GM21825 (cell line): ENCODE data around the gene PEX5L.

ENCODE experiments used
- ATAC-seq: cut with Tn5 transposase; IDR thresholded peaks from one replicate; pipeline ENCODE4 v1.9.1; 2021; ENCODE audit warnings: mild to moderate bottlenecking, moderate library complexity; ENCODE audit not compliant: unreplicated experiment

PEX5L gene

DNA sequence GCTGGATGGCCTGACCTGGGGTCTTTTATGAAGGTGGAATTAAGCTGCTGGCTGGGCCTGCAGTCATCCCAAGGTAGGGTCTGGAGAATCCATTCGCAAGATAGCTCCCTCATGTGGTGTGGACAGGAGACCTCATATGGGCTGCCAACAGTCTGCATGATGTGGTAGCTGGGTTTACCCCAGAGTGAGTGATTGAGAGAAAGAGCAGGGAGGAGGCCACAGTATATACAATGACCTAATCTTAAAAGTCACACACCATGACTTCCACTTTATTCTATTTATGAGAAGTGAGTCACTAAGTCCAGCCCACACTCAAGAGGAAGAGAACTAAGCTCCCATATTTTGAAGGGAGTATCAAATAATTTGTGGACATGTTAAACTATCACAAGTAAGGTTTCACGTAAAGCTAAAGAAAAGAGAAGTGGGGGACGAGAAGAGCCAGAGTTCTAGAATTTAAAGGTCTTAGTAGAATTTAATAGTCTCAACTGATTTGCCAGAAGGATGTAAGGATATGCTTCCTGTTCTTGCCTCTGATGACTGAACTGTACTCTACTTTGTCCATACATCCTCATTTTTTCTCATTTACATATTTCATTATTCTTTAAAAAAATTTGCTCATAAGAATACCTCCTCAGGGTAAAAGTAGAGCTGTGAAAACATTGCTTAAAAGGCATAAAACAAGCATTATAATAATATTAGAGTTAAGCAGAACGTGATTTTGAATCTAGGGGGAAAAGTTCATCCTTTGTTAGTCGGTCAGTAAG, 184.4 kb downstream of the PEX5L start:
- peak; percentile 62 for ATAC-seq

DNA sequence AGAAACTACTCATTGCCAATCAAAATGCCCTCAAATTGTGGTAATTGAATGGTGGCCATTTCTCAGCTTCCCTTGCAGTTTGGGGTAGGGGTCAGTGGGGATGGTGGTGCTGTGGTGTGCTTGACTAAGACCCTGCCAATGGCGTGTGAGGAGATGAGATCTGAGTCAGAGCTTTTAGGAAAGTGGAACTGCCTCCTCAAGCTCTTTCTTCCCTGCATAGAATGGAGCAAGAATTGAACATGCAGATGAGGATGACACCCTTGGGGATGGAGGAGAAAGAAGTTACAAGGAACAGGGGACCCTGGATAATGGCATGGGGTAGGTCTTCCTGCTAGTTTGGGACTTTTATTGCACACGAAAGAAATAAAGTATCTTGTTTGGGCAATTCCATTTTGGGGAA, 188.0 kb downstream of the PEX5L start:
- no peak for ATAC-seq

DNA sequence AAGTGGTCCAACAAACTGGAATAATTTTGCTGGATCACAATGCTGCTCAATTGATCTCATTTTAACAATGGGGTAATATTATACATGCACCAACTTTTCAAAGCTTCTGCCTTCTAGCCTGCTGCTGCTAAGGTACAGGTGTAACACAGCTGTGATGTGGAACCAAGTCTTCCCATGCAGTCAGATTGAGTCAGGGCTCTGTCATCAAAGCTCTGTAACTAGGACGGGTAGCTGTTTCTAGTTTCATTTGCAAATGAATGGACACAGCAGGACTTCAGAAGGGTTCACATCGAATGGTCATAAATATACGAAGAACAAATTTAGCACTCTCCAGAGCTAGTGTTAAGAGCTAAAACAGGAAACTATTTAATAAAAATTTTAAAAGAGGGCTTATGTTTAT, 194.7 kb downstream of the PEX5L start:
- no peak for ATAC-seq

DNA sequence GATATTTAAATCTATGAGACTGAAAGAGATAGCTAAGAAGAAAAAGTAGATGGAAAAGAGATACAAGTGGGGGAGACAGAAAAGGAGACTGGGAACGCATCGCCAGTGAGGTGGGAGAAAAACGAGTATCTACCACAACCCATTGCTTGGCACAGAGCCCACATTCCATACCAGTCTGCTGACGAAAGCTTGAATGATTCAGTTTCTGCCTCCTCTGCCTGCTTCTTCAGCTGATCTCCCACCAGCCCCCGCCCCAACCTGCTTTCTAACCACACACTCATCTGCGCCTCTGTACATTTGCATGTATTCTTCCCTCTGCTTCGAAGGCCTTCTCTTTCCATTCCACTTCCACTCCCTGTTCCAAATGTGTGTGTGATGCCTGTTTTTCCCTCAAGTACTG, 195.8 kb downstream of the PEX5L start:
- ATAC-seq: no peak

DNA sequence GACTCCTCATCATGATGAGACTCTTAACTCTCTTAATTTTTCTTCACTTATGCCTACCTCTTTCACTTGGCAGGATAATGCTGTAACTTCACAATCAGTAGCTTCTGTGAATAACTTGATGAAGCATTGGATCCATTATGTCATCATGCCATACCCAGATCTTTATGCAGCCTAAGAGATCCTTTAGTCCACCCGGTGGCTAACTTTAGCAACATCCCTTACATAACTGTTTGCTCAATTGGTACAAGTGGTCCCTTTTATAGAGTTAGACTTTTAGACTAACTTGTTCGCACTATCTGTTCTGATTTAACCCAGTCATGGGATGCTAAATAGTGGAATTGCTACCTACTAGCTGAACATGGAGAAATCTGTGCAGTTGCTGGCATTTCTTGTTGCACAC, 199.4 kb downstream of the PEX5L start:
- no peak for ATAC-seq

DNA sequence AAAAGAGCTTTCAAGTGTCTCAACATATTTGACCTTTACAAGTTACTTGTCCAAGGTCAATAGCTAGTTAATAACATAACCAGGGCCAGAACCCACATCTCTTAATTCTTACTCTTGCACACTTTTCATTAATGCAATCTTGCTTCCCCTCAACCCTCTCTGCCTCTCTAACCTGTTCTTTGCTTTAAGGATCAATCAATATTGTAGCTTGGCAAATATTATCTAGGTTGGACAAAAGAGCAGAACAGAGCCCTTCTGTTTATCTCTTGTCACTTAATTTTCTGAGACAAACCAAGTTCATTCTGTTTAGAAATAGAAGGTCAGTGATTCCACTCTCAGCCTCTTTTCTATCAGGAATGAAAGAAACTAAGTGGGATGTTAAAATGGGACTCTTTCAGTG, 203.4 kb downstream of the PEX5L start:
- no peak for ATAC-seq

DNA sequence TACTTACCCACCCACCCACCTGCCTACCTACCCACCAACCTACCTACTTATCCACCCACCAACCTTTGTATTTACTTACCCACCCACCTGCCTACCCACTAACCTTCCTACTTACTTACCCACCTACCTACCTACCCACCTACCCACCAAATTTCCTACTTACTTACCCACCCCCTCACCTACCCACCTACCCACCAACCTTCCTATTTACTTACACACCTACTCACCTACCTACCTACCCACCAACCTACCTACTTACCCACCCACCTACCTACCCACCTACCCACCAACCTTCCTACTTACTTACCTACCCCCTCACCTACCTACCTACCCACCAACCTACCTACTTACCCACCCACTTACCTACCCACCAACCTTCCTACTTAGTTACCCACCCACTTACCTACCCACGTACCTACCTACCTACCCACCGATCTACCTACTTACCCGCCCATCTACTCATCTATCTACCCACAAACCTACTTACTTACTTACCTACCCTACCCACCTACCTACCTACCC, 204.3 kb downstream of the PEX5L start:
- no peak for ATAC-seq

DNA sequence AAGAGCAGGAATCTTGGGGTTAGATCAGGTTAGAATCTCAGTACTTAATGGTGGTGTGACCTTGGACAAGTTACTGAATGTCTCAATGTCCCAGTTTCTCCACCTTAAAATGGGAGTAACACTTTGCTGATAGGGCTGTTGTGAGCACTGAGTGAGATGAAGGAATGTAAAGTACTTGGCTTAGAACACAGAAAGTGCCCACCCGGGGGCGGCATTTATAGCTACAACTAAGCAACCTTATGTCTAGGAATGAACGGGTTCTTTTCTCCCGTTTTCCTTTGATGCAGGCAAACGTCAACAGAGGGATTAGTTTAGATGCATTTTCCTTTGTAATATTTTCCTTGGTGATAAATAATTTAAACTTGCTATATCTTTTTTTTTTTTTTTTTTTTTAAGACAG, 207.3 kb downstream of the PEX5L start:
- no peak for ATAC-seq

DNA sequence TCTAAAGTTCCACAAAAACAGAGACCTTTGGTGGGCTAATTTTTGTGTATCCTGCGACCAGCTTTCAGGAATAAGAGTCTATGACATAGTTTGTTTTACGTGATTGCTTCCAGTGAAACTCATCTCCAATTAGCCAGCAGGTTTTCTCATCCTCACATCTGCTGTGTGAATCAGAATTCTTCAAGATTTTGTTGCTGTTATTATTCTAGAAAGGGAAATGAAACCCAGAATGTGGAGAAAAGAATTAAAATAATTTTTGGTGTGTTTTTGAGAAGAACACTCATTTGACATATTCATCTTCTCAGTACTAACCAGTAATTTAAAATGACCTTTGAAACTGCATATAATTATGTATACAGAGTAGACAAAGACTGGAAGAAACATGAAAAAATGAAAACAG, 208.0 kb downstream of the PEX5L start:
- ATAC-seq: no peak

DNA sequence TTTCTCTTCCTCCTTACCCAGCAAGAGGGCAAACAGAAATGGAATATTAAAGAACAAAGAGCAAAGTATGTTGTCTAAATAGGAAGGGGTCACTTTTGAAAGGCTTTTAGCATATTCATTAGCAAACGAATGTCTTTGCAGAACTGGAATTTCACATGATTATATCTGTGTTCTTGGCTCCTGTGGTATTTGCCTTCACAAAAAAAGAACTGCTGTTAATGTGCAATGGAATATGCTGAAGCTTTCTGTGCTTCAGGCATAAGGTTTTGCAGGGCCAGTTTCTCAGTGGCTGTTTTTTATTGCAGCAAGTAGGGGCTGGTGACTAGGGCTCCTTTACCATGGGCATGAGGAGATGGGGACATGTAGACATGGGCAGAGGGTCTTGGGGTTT, 210.5 kb downstream of the PEX5L start:
- ATAC-seq: no peak

DNA sequence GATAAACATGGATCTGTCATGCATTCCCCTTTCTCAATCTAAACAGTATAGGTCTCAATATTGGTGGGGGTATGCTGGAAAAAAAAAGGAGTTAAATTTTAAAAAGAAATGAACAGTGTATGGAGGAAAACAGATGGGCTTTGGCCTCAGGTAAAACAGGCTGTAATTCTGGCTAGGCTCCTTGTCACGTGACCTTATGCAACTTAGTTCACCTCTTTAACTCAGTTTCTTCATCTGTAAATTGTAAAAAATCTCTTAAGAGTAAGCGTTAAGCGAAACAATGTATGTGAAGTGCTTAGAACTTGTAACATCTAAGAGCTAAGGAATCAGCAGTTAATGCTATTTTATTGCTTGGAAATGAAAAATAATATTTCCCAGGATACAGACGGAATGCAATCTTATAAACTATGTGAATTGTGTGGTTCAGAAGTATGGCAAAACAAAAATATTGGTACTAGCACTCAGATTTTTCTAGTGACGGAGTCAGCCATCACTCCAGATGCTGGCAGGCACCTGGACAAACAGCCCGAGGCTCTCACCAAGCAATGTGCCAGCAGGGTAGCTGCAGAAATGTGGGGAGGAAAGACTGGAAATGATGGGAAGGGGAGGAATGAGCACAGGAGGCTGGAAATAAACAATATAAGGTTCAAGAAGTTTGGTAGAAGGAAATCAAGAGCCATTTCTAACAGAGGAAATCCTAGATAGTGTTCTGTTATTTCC, 211.1 kb downstream of the PEX5L start:
- ATAC-seq: no peak

DNA sequence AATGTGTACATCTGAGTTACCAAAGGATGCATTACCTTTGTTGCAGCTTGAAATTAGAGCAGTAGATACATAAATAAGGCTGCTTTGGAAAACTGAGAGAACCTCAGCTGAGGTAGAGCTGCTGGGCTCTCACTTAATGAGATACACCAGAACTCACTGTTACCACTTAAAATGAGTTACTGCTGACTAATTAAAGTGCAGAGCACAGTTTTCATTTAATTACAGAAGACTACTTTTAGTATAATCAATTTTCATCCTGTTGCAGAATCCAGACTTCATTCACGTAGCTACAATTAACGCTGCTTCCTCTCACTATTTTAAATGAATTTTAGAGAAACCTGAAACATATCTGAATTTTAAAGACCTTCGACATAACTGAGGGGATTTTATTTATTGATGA, 214.4 kb downstream of the PEX5L start:
- ATAC-seq: no peak

DNA sequence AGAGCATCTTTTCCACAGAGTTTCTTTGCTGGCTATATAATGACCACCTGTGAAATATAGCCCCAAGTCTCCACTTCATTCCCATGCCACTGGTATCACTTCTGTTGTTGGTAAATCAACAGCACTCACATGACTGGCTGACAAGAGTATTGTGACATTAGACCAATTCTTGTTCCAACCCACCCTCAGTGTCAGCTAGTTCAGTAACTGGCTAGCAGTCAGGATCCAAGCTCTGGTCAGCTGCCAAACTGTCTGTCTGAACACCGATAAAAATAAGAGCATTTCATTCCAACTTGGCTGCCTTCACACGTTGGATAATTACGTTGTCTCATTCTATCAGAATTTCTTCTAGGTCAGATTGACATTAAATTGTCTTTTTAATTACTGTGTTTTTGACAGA, 217.4 kb downstream of the PEX5L start:
- no peak for ATAC-seq

DNA sequence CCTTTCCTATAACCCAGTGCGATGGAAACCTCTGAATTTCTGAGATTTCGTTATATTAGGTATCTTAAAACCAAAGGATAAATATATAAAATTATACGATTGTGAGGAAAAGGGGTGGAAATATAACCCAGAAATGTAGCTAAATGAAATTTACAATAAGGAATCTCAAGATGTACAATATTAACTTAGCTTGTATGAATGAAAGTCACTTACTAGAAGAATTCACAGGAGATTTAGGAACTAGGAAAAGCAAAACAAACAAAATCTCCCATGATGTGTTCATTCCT, 224.7 kb downstream of the PEX5L start:
- ATAC-seq: no peak

DNA sequence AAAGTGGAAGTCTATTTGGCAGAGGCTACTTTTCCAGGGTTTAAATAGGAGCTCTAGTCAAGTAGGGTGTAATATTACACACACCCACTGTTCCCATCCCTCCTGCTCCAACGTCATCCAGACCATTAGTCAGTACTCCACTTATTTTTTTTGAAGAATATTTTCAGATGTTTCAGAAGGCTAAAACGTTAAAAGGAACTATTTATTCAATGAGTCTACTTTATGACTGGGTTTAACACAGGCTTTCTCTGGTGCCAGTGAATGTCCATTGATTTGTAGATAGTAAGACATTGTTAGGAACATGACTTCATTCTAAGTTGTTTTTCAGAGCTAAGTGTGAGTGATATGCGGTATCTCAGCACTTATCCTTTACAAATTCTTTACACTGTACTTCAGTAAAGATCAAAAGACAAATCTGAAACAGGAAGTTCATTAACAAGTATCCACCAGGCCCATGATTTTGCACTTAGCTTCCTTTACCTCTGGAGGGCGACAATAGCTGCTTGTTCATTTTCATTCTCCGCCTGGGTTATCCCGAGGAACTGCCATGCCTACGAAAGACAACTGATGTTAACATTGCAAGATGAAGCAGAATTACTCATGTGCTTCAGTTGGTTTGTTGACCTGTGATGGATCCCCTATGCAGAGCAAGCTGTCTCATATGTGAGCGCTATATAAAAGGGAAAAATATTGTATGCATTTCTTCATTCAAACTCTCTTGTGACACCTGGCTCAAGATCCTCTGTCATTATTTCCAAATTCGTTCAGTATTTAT, 225.2 kb downstream of the PEX5L start:
- ATAC-seq: peak; percentile 87

DNA sequence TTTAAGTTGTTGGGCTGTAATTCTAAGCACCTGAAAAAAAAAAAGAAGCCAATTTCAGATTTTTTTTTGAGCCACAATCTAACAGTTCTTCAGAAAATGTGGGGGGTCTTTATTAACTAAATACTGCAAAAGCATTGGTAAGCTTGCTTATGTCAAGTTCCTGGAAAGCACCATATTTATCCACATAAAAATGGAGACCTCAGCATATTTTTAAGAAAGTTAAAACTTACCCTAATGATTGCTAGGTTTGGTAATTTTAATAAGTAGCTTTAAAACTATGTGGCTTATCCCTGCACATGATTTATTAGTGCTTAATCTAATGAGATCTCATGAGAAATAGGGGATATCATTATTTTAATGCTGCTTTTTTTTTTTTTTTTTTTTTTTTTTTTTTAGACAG, 227.1 kb downstream of the PEX5L start:
- ATAC-seq: no peak

DNA sequence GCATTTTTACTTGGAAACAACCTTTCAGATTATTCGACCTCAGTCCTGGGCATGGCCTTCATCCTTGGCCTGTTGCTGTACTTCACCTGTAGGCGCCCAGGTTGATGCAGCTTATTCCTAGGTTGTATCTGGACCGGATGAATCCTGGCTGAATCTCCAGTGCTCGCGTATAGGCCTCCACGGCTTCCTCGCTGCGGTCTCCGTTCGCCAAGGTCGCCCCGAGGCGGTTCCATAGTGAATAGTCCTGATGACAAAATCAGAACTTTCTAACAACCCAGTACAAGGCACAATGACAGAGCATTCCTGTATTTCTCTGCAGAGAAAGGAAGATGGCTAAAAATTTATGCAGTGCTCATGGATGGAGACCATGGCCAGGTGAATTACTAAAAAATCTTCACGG, 229.1 kb downstream of the PEX5L start:
- no peak for ATAC-seq

DNA sequence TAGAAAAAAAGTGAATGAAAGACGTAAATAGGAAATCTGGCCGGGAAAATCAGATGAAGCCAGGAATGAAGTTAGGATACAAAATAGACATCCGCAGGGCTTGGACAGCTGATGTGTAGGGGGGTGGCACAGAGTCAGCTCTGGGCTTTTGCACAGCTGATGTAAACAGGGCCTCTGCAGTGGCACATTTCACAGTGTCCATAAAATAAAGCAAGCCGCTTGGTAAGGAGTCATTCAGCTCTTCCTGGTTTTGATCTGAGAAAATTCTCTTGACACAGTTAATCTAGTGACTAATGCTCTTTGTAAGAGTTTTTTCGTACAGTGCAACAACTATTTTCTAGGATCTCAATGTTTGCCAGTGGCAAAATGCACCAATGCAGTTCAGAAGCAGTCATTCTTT, 230.6 kb downstream of the PEX5L start:
- no peak for ATAC-seq

DNA sequence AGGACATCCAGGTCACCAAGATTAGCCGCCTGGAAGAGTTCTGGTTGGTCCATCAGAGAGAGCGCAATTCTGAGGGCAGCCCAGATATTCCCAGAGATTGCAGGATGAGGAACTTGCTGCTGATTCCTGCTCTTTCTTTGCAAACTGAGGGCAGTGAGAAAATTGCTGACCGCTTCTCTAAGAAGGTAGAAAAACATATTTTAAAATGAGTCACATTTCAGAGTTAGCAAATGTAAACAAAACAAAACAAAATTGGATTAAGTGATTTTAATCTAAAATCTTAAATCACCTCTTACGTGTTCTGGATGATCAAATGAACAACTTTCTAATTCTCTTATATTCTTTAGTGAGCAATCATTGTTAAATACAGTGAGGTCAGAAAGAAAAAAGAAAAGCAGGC, 234.9 kb downstream of the PEX5L start:
- no peak for ATAC-seq

DNA sequence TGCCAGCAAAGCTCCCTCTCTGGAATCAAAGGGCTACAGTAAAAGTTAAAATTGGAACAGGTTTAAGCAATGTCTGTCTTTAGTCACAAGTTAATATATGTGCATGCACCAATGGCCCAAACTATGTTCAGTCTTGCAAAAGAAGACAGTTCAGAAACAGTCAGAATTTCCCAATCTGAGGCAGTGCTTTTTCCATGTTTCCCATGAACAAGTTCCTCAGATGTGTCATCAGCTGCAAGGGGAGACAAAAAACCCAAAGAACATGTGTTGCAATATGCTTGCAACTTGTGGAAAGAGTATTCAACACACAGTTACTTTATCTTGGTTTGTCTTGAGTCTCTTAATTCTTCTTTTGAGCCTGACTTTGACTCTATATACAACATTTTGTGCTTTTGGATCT, 235.5 kb downstream of the PEX5L start:
- no peak for ATAC-seq

DNA sequence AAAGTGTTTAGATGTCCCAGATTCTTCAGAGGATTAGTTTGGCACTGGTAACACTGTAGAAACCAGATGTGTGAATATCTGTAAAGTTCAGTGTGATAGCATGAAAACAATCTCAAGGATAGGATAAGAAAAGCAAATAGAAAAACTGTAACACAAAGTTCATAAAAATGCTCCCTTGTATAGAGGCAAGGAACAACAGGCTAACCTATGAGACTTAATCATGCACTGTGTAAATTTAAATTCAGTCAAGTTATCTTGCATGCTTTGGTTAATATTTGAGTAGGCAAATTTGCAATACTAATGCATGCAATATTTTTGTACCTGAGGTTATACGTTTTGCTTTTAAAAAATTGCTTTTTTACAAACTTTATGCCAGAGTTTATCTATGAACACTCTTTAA, 239.5 kb downstream of the PEX5L start:
- ATAC-seq: no peak

DNA sequence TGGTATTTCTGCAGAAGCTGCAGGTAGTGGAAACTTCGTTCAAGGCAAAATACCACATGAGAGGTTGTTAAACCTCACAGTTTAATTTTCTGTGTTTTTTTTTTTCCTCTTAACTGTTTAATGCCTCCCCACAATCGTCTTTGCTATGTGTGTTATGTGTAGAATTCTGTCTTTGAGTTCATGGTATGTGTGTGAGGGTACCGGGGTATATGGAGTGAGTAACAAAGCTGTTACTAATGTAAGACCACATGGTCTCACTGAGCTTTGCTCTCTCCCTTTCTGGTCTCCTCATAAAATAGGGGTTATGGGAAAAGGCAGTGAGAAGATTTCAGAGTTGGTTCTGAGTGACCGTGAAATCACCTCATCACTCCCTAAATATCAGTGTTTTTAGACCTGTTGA, 240.3 kb downstream of the PEX5L start:
- no peak for ATAC-seq
